Common myeloid progenitor, CD34-positive (primary cell): ENCODE measurements around the gene HGS.
A peak's percentile ranks its signal among the peaks of the same experiment; 100 is the strongest.

Source experiments
- CTCF ChIA-PET: fragments of 350-600 bp; sonication (Branson Sonifier 250); formaldehyde crosslinking; loops from one replicate; lab custom pipeline; 2021; ENCODE audit warnings: antibody characterized with exemption; lab: Charles Lee
- POLR2A ChIA-PET: fragments of 350-600 bp; sonication (Branson Sonifier 250); formaldehyde crosslinking; loops from one replicate; lab custom pipeline; 2021; ENCODE audit warnings: antibody characterized with exemption; lab: Charles Lee
- DNase-seq, 3 donors: peaks; one replicate each; pipeline versions ENCODE4 v3.0.0 to v3.0.0-alpha.2; 2013
- H3K27ac ChIP-seq, 2 experiments: 1 replicate in 1 of 2; 2 replicates in 1 of 2; pipeline ENCODE4 v1.7.0; 2013; ENCODE audit warnings: inconsistent platforms in 2 of 2, low read length in 2 of 2, mild to moderate bottlenecking in 2 of 2, low read depth in 1 of 2, moderate library complexity in 1 of 2; ENCODE audit not compliant: severe bottlenecking in 2 of 2, insufficient read depth in 1 of 2, poor library complexity in 1 of 2
- H3K27me3 ChIP-seq, 5 experiments: replicated peaks in 2 of 5; 1 replicate in 3 of 5; 2 replicates in 2 of 5; pipeline versions ENCODE4 v1.6.1 to v1.7.0; 2013; ENCODE audit warnings: low read length in 4 of 5, mild to moderate bottlenecking in 2 of 5, moderate library complexity in 2 of 5, inconsistent platforms in 1 of 5; ENCODE audit not compliant: insufficient read depth in 5 of 5, control insufficient read depth in 4 of 5
- H3K36me3 ChIP-seq, 4 experiments: 1 replicate in 2 of 4; 2 replicates in 2 of 4; pipeline versions ENCODE4 v1.6.1 to v1.7.0; 2013; ENCODE audit warnings: low read length in 3 of 4, control low read depth in 1 of 4, mild to moderate bottlenecking in 1 of 4; ENCODE audit not compliant: control insufficient read depth in 4 of 4, insufficient read depth in 4 of 4
- H3K4me1 ChIP-seq, 4 experiments: 1 replicate in 3 of 4; 2 replicates in 1 of 4; pipeline versions ENCODE4 v1.6.1 to v1.7.1; 2013; ENCODE audit warnings: low read length in 3 of 4, mild to moderate bottlenecking in 3 of 4, control low read depth in 1 of 4, inconsistent platforms in 1 of 4, moderate library complexity in 1 of 4; ENCODE audit not compliant: control insufficient read depth in 4 of 4, insufficient read depth in 4 of 4; ENCODE audit errors: control extremely low read depth in 1 of 4
- H3K4me3 ChIP-seq, 7 experiments: 1 replicate in 4 of 7; 2 replicates in 3 of 7; pipeline versions ENCODE4 v1.5.1 to v1.7.0; 2013; ENCODE audit warnings: mild to moderate bottlenecking in 7 of 7, low read length in 6 of 7, moderate library complexity in 6 of 7, inconsistent platforms in 2 of 7, low read depth in 2 of 7, control low read depth in 1 of 7; ENCODE audit not compliant: insufficient read depth in 4 of 7, control insufficient read depth in 1 of 7; ENCODE audit errors: extremely low read depth in 1 of 7
- H3K9me3 ChIP-seq, 5 experiments: 1 replicate in 4 of 5; 2 replicates in 1 of 5; pipeline versions ENCODE4 v1.6.1 to v1.7.1; 2013; ENCODE audit warnings: low read length in 4 of 5, mild to moderate bottlenecking in 2 of 5, inconsistent platforms in 1 of 5, low read depth in 1 of 5, moderate library complexity in 1 of 5; ENCODE audit not compliant: control insufficient read depth in 4 of 5, insufficient read depth in 2 of 5; ENCODE audit errors: control extremely low read depth in 1 of 5
- WGBS: methylation state at CpG from one replicate; pipeline ENCODE4 v1.1.5; 2013; ENCODE audit not compliant: insufficient coverage; 5-methylcytosine and 5-hydroxymethylcytosine counted together

Gene HGS

DNA sequence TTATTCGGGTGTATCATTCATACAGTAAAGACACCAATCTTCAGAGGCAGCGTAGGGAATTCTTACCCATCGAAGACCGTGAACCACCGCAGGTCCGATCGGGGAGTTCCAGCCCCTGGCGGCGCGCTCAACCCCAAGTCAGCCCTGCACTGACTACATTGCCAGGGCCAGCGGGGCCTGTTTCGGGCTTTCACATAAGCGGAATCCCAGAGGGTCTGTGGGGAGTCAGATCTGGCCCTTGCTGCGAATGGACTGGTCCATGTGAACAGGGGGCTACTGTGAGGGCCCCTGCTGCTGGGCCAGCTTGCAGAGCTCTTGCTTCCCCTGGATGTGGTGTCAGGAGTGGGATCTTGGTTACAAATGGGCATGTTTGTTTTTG lies 35.1 kb upstream of the HGS start:
- peaks cover 0 to 35% (median 14%) of the 10 kb centered on the region in 5 experiments for H3K27me3 ChIP-seq

GRCh38 chr17:81650951-81651350 lies 32.9 kb upstream of the HGS start:
- Histone ChIP-seq H3K4me1 (peaks cover 0 to 20% (median 16%) of the 10 kb centered on the region in 4 experiments), H3K36me3 (peaks cover 0 to 6% (median 0%) of the 10 kb centered on the region in 4 experiments), H3K27me3 (peaks cover 0 to 35% (median 14%) of the 10 kb centered on the region in 5 experiments), H3K9me3 (peaks cover 0 to 13% (median 8%) of the 10 kb centered on the region in 5 experiments), H3K27ac (no peak overlapping the region), H3K4me3 (no peak overlapping the region)
- CTCF ChIA-PET = no interaction called here
- no peak for DNase-seq
- POLR2A ChIA-PET = no interaction called here
- WGBS = 80% methylated on average over 4 of the region's 9 CpGs

More for the DNA sequence above, 35.1 kb upstream of the HGS start:
- no peak overlapping the region for H3K27ac ChIP-seq
- WGBS = 86% methylated on average over 13 of the region's 14 CpGs
- POLR2A ChIA-PET = interaction anchor here (0.7 kb wide), 1 partner anchor 22 kb away, joined by 4 read pairs; no protein-coding TSS in a partner anchor
- no peak overlapping the region for H3K4me3 ChIP-seq
- no peak for DNase-seq
- peaks cover 0 to 6% (median 0%) of the 10 kb centered on the region in 4 experiments for H3K36me3 ChIP-seq
- peaks cover 0 to 12% (median 11%) of the 10 kb centered on the region in 4 experiments for H3K4me1 ChIP-seq
- CTCF ChIA-PET = no interaction called here
- peaks cover 0 to 13% (median 8%) of the 10 kb centered on the region in 5 experiments for H3K9me3 ChIP-seq

GRCh38 chr17:81651692-81652091 lies 32.1 kb upstream of the HGS start:
- Histone ChIP-seq H3K4me3 (no peak overlapping the region), H3K27me3 (peaks cover 0 to 34% (median 14%) of the 10 kb centered on the region in 5 experiments), H3K9me3 (peaks cover 0 to 13% (median 8%) of the 10 kb centered on the region in 5 experiments), H3K27ac (no peak overlapping the region), H3K4me1 (peaks cover 0 to 27% (median 20%) of the 10 kb centered on the region in 4 experiments), H3K36me3 (peaks cover 0 to 6% (median 0%) of the 10 kb centered on the region in 4 experiments)
- ChIA-PET CTCF (no interaction called here), POLR2A (no interaction called here)
- 89% methylated on average over 10 of the region's 10 CpGs for WGBS
- DNase-seq = no peak

DNA sequence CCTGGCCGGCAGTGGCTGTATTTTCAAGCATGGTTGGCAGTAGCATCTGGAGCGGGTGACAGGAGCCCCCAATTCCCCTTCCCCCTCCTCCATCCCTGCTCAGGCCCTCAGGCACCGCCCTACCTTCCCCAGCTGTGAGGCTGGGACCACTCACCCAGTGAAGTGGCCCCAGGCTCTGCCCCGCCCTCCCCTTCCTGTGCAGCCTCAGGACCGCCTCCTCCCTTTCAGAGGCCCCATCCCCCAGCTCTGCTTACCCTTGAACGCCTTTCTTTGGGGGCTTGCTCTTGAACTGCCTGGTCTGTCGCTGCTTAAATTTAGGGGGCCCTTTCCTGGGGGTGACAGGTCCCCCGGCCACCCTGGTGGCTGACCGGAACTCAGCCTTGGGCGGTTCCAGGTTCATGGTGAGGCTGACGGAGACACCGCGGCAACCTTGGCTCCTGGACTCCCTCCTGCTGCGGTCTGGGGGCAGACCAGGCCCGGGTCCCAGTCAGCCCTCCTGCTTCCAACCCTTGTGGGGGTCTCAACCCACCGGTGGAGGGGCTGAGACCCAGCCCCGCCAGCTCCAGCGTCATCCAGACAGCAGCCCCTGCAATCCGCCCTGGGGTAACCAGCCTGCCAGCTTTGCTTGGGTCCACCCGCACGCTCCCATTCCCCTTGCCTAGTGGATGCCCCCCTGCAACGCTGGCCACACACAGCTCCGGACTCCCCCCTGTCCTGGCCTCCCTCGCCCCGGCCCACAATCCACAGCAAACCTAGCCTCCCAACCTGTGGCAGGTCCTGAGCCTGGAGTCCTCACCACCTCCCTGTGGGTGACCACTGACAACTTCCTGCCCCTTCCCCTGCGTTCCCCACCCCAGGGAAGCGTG lies 30.7 kb upstream of the HGS start:
- Histone ChIP-seq H3K9me3 (peaks cover 0 to 13% (median 8%) of the 10 kb centered on the region in 5 experiments), H3K27me3 (peaks cover 0 to 20% (median 8%) of the 10 kb centered on the region in 5 experiments), H3K4me1 (peaks cover 0 to 34% (median 21%) of the 10 kb centered on the region in 4 experiments), H3K4me3 (peak overlapping the region; percentile 32 to 82 (median 74)), H3K36me3 (peaks cover 0 to 6% (median 0%) of the 10 kb centered on the region in 4 experiments), H3K27ac (no peak overlapping the region)
- WGBS = 2% methylated on average over 25 of the region's 27 CpGs
- ChIA-PET CTCF (interaction anchor here (1.1 kb wide), 1 partner anchor 20 kb away, joined by 4 read pairs; no protein-coding TSS in a partner anchor), POLR2A (interaction anchor here (0.5 to 1.0 kb wide), 2 partner anchors 16 to 37 kb away, joined by 3 to 4 read pairs; partner anchors contain the start of genes NPLOC4 and TSPAN10)
- peak; percentile 17 to 70 (median 60) for DNase-seq

DNA sequence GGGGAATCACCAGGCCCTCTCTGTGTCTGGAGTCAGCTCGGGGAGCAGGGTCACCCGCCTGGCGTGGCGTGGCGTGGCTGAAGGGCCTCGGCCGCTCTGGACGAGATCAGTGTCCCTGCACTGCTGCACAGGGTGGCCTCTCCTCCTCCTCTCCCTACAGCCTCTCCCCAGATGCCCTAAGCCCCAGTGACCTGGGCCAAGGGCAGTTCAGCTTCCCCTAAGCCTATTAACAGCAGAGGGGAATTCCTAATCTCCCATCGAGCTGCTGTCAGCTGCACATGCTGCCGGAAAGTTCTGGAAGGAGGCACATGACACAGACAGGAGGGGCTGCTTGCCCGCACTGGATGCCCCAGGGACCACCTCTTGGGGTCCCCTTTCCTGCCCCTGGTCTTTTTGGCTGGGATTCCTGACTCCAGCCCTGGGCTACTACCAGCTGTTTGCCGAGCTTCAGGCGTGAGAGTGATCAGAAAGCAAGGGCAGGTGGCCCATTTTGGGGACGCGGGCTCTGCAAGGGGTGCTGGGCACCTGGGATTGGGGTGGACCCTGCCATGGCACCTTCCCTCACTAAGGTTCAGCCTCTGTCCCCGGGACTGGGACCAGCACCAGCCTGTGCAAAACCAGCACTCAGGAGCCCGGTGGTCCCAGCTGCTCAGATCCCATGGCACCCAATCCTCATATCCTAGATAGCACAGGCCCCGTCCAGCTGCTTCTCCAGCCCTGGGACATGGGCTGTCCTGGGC lies 28.3 kb upstream of the HGS start:
- no peak overlapping the region for H3K4me3 ChIP-seq
- ChIA-PET CTCF (interaction anchor here (0.6 to 1.0 kb wide), 2 partner anchors 21 to 315 kb away, joined by 3 to 4 read pairs; no protein-coding TSS in a partner anchor), POLR2A (interaction anchor here (0.6 kb wide), 1 partner anchor 171 kb away, joined by 3 read pairs; no protein-coding TSS in a partner anchor)
- peaks cover 0 to under 1% (median 0%) of the 10 kb centered on the region in 4 experiments for H3K36me3 ChIP-seq
- H3K27me3 ChIP-seq = no peaks in the 10 kb centered on the region
- H3K27ac ChIP-seq = no peak overlapping the region
- no peak for DNase-seq
- H3K4me1 ChIP-seq = peaks cover 0 to 34% (median 20%) of the 10 kb centered on the region in 4 experiments
- H3K9me3 ChIP-seq = no peaks in the 10 kb centered on the region
- WGBS = 90% methylated on average over 16 of the region's 18 CpGs

GRCh38 chr17:81656118-81656743 lies 27.6 kb upstream of the HGS start, which contains the start of gene PDE6G:
Gene PDE6G (minus strand): TSS chr17:81656542. CDS start chr17:81653305, 3,237 bp downstream.
- Histone ChIP-seq H3K4me3 (no peak within 1 kb of the TSS), H3K27ac (no peak within 1 kb of the TSS), H3K27me3 (no peaks in the 10 kb centered on the region), H3K4me1 (peaks cover 0 to 34% (median 20%) of the 10 kb centered on the region in 4 experiments), H3K9me3 (no peaks in the 10 kb centered on the region), H3K36me3 (no peaks in the 10 kb centered on the region)
- 90% methylated on average over 11 of the region's 15 CpGs for WGBS
- POLR2A ChIA-PET = no interaction called here
- DNase-seq = peak in 2 of 3 donors; percentile 26 to 40
- CTCF ChIA-PET = interaction anchor here (0.6 to 1.1 kb wide), 2 partner anchors 26 to 314 kb away, joined by 3 to 4 read pairs; no protein-coding TSS in a partner anchor
